Loucy (cell line): Measurements from ENCODE around the gene ITM2B.

Experiments used
- EZH2phosphoT487 ChIP-seq: fragments of 200-600 bp; IDR thresholded peaks from 2 replicates; pipeline ENCODE4 v1.6.1; 2018; ENCODE audit warnings: antibody characterized with exemption, mild to moderate bottlenecking, moderate library complexity, borderline replicate concordance
- TF ChIP-seq, protein P1 (sequence below): fragments of 200-600 bp; sonication (generic); conservative IDR thresholded peaks from 2 replicates; pipeline ENCODE4 v1.5.1; 2014; ENCODE audit warnings: mild to moderate bottlenecking, antibody characterized with exemption, low read length

DNA sequence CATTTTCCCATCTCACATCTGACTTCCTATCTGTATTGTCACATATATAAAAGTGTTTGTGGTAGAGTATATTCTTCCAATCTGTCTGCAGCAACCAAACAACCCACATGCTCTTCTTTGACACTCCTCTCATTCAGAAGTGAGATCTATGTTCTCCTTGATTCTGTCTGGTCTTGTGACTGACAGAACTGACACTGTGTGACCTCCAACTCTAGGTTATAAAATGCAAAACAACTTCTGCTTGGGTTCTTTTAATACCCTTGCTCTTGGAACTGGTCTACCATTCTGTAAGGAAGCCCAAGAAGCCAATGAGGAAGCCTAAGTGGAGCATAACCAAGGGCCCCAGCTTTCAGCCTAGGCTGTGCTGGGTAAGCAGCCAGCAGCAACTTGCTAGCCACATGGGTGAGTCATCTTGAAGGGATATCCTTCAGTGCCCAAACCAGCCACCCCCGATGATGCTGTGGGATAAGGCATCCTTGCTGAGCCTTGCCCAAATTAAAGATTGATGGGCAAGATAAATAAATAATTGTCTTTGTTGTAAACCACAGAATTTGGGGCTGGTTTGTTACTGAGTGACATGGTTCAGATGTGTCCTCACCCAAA is 18.4 kb upstream of the ITM2B start:
- TF ChIP-seq, protein P1, sequence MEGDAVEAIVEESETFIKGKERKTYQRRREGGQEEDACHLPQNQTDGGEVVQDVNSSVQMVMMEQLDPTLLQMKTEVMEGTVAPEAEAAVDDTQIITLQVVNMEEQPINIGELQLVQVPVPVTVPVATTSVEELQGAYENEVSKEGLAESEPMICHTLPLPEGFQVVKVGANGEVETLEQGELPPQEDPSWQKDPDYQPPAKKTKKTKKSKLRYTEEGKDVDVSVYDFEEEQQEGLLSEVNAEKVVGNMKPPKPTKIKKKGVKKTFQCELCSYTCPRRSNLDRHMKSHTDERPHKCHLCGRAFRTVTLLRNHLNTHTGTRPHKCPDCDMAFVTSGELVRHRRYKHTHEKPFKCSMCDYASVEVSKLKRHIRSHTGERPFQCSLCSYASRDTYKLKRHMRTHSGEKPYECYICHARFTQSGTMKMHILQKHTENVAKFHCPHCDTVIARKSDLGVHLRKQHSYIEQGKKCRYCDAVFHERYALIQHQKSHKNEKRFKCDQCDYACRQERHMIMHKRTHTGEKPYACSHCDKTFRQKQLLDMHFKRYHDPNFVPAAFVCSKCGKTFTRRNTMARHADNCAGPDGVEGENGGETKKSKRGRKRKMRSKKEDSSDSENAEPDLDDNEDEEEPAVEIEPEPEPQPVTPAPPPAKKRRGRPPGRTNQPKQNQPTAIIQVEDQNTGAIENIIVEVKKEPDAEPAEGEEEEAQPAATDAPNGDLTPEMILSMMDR, result no peak
- TF ChIP-seq EZH2phosphoT487, result no peak
